K562 (cell line): Measurements from ENCODE around the gene FUT6. TPM values are rescaled to one million over a fixed set of nuclear protein-coding genes. Genes with fewer than 3 reads are reported as not detected.

Experiments
- ARID3B ChIP-seq: fragments of 250-450 bp; sonication (Bioruptor Pico); IDR thresholded peaks from 2 replicates; pipeline ENCODE4 v1.4.0; 2020; ENCODE audit warnings: borderline replicate concordance
- C11orf30 ChIP-seq: fragments of 450-650 bp; IDR thresholded peaks from 2 replicates; pipeline ENCODE4 v1.6.1; 2016; ENCODE audit warnings: low read depth, mild to moderate bottlenecking
- ETS2 ChIP-seq: IDR thresholded peaks from 2 replicates; pipeline ENCODE4 v1.6.1; 2016; ENCODE audit warnings: borderline replicate concordance, missing genetic modification characterization, mild to moderate bottlenecking, moderate library complexity, missing compliant biosample characterization; ENCODE audit not compliant: poor library complexity, severe bottlenecking
- HMG20B ChIP-seq: fragments of 250-450 bp; sonication (Bioruptor Pico); IDR thresholded peaks from 2 replicates; pipeline ENCODE4 v1.5.0; 2021; ENCODE audit warnings: mild to moderate bottlenecking
- L3MBTL2 ChIP-seq: fragments of 450-650 bp; IDR thresholded peaks from 2 replicates; pipeline ENCODE4 v1.6.1; 2016; ENCODE audit warnings: mild to moderate bottlenecking, moderate library complexity
- MBD2 ChIP-seq: sonication (generic); IDR thresholded peaks from 2 replicates; pipeline ENCODE4 v1.6.1; 2016; ENCODE audit warnings: low read depth, borderline replicate concordance
- MCM2 ChIP-seq: fragments of 450-650 bp; IDR thresholded peaks from 2 replicates; pipeline ENCODE4 v1.6.1; 2017; ENCODE audit warnings: low read depth, mild to moderate bottlenecking
- PRPF4 ChIP-seq: fragments of 200-400 bp; formaldehyde crosslinking; IDR thresholded peaks from one replicate; pipeline ENCODE4 v1.6.1; 2017; ENCODE audit warnings: low read length, low read depth, mild to moderate bottlenecking; ENCODE audit not compliant: insufficient read depth, poor library complexity, severe bottlenecking
- RBM25 ChIP-seq: fragments of 200-400 bp; formaldehyde crosslinking; IDR thresholded peaks from 2 replicates; pipeline ENCODE4 v1.6.1; 2018; ENCODE audit warnings: low read length, low read depth, moderate library complexity; ENCODE audit not compliant: severe bottlenecking
- SETDB1 ChIP-seq: IDR thresholded peaks from one replicate; pipeline ENCODE4 v1.6.1; 2012; ENCODE audit warnings: low read length, control low read depth, inconsistent platforms
- TFAP4 ChIP-seq: sonication (generic); formaldehyde crosslinking; IDR thresholded peaks from 2 replicates; pipeline ENCODE4 v1.8.0; 2022; ENCODE audit warnings: missing genetic modification reagents, mild to moderate bottlenecking, moderate library complexity, borderline replicate concordance
- U2AF2 ChIP-seq: fragments of 200-400 bp; formaldehyde crosslinking; optimal IDR thresholded peaks from 2 replicates; pipeline ENCODE3; 2017; ENCODE audit warnings: low read depth, mild to moderate bottlenecking, low read length
- ZBTB12 ChIP-seq: fragments of 250-450 bp; sonication (Bioruptor Pico); IDR thresholded peaks from 2 replicates; pipeline ENCODE4 v1.4.0; 2020
- ZBTB7A ChIP-seq: IDR thresholded peaks from 2 replicates; pipeline ENCODE4 v1.6.1; 2011; ENCODE audit warnings: low read depth, mild to moderate bottlenecking, low read length, moderate library complexity, borderline replicate concordance; ENCODE audit not compliant: control insufficient read depth
- ZFPM2 ChIP-seq: fragments of 250-450 bp; sonication (Bioruptor Pico); IDR thresholded peaks from 2 replicates; pipeline ENCODE4 v1.5.1; 2022; ENCODE audit warnings: mild to moderate bottlenecking
- ZNF41 ChIP-seq: fragments of 250-450 bp; sonication (Bioruptor Pico); conservative IDR thresholded peaks from 2 replicates; pipeline ENCODE4 v1.4.0; 2020; ENCODE audit warnings: mild to moderate bottlenecking
- polyA plus RNA-seq, 8 experiments: library from polyadenylated mRNA; depleted of rRNA in 4 of 8; stranded (reverse) in 5 of 8; unstranded in 3 of 8; fragments of >200 nt; fragmentation: Nextera tagmentation in 2 of 8; fragmentation: Illumina TruSeq in 1 of 8; extraction: Ambion mirVana in 2 of 8; extraction: Trizol in 1 of 8; gene quantifications; 2 replicates each; pipeline versions ENCODE4 v1.2.1 to v1.2.3, GENCODE V29; 2011 to 2014; ENCODE audit warnings: inconsistent platforms in 1 of 8, missing spikeins in 1 of 8
- total RNA-seq, 7 experiments: library from RNA; depleted of rRNA in 6 of 7; stranded (reverse); fragments of >200 nt in 6 of 7; fragmentation: Illumina TruSeq in 2 of 7; extraction: Trizol in 2 of 7; gene quantifications; 2 replicates each; pipeline versions ENCODE4 v1.2.1 to v1.2.3, GENCODE V29; 2011 to 2021; ENCODE audit warnings: low replicate concordance in 1 of 7
- TF ChIP-seq, protein P1 (sequence below): fragments of 250-450 bp; sonication (Bioruptor Pico); IDR thresholded peaks from 2 replicates; pipeline ENCODE4 v1.8.0; 2021; ENCODE audit warnings: moderate library complexity, mild to moderate bottlenecking, inconsistent platforms
- TF ChIP-seq, protein P2 (sequence below): fragments of 250-450 bp; sonication (Bioruptor Pico); IDR thresholded peaks from 2 replicates; pipeline ENCODE4 v1.4.0; 2020; ENCODE audit warnings: mild to moderate bottlenecking

FUT6 gene
- total and polyA plus RNA-seq, 9 of the 15 experiments (the other 6 are each of a cell fraction or from before 2014, with no cell fraction given) = 0.04 TPM; not detected in 8

- TF ChIP-seq TFAP4 (CRISPR knock-in tag) = no peak
- TF ChIP-seq SETDB1 = no peak
- TF ChIP-seq ARID3B (CRISPR knock-in tag) = no peak
- no peak for TF ChIP-seq ZBTB7A
- TF ChIP-seq, protein P1, sequence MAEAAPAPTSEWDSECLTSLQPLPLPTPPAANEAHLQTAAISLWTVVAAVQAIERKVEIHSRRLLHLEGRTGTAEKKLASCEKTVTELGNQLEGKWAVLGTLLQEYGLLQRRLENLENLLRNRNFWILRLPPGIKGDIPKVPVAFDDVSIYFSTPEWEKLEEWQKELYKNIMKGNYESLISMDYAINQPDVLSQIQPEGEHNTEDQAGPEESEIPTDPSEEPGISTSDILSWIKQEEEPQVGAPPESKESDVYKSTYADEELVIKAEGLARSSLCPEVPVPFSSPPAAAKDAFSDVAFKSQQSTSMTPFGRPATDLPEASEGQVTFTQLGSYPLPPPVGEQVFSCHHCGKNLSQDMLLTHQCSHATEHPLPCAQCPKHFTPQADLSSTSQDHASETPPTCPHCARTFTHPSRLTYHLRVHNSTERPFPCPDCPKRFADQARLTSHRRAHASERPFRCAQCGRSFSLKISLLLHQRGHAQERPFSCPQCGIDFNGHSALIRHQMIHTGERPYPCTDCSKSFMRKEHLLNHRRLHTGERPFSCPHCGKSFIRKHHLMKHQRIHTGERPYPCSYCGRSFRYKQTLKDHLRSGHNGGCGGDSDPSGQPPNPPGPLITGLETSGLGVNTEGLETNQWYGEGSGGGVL = no peak
- no peak for TF ChIP-seq ZBTB12
- TF ChIP-seq RBM25 = no peak
- TF ChIP-seq, protein P2, sequence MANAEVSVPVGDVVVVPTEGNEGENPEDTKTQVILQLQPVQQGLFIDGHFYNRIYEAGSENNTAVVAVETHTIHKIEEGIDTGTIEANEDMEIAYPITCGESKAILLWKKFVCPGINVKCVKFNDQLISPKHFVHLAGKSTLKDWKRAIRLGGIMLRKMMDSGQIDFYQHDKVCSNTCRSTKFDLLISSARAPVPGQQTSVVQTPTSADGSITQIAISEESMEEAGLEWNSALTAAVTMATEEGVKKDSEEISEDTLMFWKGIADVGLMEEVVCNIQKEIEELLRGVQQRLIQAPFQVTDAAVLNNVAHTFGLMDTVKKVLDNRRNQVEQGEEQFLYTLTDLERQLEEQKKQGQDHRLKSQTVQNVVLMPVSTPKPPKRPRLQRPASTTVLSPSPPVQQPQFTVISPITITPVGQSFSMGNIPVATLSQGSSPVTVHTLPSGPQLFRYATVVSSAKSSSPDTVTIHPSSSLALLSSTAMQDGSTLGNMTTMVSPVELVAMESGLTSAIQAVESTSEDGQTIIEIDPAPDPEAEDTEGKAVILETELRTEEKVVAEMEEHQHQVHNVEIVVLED (CRISPR knock-in tag) = 0 out of 2 replicates have a peak, but pooled peaks have one; percentile 18
- no peak for TF ChIP-seq ZNF41 (CRISPR knock-in tag)
- TF ChIP-seq PRPF4 = no peak
- no peak for TF ChIP-seq C11orf30
- no peak for TF ChIP-seq U2AF2
- no peak for TF ChIP-seq MBD2
- no peak for TF ChIP-seq ETS2
- no peak for TF ChIP-seq MCM2
- TF ChIP-seq L3MBTL2 = no peak
- TF ChIP-seq HMG20B (CRISPR knock-in tag) = no peak
- no peak for TF ChIP-seq ZFPM2 (CRISPR knock-in tag)
Observed at GRCh38 chr19:5803441-5803751, 36.1 kb downstream of the FUT6 start (continued).
